CD1c-positive myeloid dendritic cell (primary cell): ENCODE data around the gene KRTAP10-4.
A peak's percentile ranks its signal among the peaks of the same experiment; 100 is the strongest.

Experiments used
- DNase-seq: peaks from one replicate; pipeline ENCODE4 v3.0.0-alpha.2; 2016; ENCODE audit errors: extremely low spot score

Gene KRTAP10-4

DNA sequence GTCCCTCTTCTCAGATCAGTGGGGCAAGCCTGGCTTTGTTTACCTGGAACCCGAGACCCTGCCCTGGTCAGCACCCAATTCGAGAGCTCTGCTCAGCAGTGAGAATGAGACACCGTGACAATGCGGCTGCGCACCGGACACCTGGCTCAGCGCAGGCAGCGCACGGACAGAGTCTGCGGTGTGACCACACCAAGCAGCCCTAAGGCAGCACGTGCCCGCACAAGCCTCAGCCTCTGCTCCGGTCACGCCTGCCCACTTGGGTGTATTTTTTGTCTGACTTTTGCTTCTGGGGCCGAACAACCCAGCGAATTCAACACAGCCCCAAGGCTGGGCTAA lies 43.0 kb downstream of the KRTAP10-4 start:
- DNase-seq, result no peak

DNA sequence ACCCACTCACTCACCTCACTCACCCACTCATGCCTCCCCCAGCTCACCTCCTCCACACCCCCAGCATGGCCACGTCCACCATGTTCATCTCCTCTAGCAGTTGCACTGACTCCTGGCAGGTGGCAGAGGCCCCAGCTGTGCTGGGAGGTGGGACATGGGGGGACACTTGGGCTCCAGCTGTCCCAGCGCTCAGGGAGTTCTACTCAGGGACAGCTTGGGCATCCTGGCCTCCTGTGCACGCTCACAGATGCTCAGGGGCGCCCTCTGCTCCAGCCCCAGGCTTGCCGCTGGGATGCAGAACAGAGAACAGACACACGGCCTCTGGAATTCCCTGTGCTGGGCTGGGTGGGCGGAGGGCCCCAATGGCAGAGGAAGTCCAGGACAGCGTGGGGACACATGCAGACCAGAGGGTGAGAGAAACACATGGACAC lies 43.6 kb downstream of the KRTAP10-4 start:
- DNase-seq, result no peak

DNA sequence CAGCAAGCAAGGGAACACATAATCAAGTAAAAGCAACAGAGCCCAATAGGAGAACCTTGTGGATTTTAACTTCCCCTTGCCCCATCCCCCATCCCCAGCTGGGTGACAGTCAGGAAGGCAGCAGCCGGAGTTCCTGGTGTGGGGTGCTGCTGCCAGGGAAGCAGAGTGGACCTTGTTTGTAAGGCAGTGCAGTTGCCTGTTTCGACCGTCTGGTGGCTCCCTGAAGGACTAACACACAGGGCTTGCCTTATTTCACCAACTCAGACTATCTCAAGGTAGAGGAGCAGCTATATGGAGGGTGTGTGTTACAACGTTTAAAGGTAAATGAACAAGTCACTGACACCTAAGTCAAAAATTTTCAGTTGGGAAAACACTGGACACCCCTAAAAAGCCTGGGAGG lies 45.0 kb downstream of the KRTAP10-4 start:
- peak; percentile 20 for DNase-seq

DNA sequence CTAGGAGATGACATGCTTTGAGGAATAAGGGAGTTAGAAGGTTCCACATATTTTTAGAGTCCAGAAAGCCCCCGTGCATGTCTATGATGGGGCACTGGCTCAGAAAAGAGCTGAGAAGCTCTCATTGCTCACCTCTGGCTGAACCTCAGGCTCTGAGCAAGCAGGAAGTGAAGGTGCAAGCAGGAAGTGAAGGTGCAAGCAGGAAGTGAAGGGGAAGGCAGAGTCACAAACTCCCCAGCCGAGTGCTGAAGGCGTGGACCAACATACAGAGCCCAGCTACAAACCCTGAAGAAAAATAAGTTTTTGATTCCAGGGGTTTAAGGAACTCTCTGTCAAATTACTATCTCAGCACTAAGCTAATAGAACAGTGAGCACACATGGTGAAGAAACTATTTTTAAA lies 45.4 kb downstream of the KRTAP10-4 start:
- peak; percentile 24 for DNase-seq

DNA sequence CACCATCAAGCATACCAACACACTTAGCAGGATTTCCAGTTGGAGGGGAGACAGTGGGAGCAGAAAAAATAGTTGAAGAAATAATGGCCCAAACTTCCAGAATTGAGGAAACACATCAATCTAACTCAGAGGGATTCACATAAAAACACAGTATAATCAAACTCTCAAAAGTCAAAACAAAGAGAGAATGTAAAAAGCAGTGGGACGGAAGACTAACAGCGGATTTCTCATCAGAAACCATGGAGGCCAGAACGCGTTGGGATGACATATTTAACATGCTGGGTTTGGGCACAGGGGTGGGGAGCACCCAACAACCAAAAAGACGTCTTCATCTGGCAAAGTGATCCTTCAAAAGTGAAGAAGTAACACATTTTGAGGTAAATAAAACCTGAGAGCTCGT lies 46.4 kb downstream of the KRTAP10-4 start:
- DNase-seq, result no peak

GRCh38 chr21:44623575-44623974 lies 50.0 kb downstream of the KRTAP10-4 start:
- no peak for DNase-seq
